GM18511 (cell line): ENCODE measurements around the gene SEPTIN12.
"Not testable (repeated sequence)": the region's sequence is repeated elsewhere in the genome, so short reads cannot be mapped to it uniquely, and the experiment has no call there.

Experiments
- ATAC-seq: cut with Tn5 transposase; IDR thresholded peaks from one replicate; pipeline ENCODE4 v1.9.1; 2021; ENCODE audit warnings: mild to moderate bottlenecking, moderate library complexity; ENCODE audit not compliant: unreplicated experiment

The SEPTIN12 gene

DNA sequence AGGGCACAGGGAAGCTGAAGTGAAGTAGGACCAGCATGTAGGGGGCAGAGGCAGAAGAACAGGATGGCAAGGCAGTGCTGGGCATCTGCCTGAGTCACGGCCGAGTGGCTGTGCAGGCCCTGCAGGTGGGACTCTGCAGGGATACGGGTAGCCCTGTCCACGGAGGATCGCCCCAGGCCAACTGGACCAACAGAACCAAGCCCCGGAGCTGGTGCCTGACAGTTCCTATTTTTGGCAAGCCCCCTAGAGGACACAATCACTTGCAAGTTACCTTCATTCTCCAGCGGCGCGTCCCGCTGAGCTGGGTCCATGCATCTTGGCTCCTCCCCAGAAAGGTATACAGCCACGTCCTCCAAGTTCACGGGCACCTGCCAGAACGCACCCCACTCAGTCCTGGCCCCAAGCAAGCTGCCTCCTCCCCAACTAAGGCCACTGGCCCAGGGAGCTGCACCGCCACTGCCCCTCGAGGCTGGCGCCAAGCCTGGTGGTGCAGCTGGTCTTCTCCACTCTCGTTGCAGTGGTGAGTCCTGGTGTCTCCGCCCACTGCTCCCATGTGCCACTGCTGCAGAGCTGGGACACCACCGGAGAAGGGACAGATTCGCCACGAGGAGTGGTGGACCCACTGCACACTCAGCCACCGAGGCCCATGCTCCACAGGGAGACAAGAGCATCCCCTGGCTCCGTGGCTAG lies 27.8 kb downstream of the SEPTIN12 start:
- no peak for ATAC-seq

DNA sequence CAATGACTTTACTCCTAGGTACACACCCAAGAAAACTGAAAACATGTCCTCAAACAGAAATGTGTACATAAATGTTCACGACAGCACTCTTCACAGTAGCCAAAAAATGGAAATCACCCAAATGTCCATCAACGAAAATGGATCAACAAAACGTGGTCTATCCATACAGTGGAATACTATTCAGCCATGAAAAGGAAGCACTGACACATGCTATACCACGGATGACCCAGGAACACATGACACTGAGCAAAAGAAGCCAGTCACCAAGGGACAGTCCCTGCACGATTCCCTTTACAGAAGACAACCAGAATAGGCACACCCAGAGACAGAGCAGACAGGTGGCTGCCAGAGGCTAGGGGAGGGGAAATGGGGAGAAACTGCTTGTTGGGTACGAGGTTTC lies 32.5 kb downstream of the SEPTIN12 start:
- no peak for ATAC-seq

DNA sequence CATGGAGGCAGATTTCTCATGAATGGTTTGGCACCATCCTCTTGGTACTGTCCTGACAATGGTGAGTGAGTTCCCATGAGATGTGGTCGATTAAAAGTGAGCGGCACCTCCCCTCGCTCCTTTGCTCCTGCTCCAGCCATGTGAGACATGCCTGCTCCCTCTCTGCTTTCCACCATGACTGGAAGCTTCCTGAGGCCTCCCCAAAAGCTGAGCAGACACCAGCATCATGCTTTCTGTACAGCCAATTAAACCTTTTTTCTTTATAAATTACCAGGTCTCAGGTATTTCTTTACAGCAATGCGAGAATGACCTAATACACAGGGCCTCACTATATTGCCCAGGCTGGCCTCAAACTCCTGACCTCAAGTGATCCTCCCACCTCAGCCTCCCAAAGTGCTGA lies 33.3 kb downstream of the SEPTIN12 start:
- no peak for ATAC-seq

DNA sequence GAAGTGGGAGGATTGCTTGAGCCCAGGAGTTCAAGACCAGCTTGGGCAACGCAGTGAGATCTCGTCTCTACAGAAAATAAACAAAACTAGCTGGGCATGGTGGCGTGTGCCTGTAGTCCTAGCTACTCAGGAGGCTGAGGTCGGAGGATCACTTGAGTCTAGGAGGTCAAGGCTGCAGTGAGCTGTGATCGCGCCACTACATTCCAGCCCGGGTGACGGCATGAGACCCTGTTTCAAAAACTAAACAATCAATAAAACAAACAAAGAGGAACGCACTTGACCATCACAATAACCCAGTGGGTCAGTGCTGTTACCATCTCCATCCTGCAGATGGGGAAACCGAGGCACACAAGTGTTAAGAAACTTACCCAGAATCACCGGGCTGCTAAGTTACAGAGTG lies 34.9 kb downstream of the SEPTIN12 start:
- no peak for ATAC-seq

DNA sequence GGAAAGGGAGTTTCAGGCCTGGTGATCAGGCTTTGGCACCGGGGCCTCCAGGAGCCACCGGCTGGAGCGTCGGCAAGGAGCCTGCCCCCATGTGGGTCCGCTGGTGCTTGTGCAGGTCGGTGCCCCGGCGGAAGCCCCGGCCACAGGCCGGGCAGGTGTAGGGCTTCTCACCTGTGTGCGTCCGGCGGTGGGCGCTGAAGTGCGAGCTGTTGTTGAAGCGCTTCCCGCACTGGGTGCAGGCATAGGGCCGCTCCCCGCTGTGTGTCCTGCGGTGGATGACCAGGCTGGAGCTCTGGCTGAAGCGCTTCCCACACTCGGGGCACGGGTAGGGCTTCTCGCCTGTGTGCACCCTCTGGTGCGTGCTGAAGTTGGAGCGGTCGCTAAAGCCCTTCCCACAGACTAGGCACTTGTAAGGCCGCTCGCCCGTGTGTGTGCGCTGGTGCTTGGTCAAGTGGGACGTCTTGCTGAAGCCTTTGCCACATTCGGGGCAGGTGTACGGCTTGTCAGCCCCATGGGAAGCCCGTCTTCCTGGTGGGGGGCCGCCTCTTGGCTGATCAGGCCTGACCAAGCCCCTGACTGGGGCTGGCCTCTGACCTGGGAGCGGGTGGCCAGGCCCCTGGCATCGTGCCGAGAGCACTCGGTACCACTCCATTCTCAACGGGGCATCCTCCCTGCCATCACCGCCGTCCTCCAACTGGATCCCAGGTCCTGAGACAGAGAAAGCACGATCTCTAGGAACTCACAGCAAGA lies 35.6 kb downstream of the SEPTIN12 start:
- ATAC-seq, result no peak

DNA sequence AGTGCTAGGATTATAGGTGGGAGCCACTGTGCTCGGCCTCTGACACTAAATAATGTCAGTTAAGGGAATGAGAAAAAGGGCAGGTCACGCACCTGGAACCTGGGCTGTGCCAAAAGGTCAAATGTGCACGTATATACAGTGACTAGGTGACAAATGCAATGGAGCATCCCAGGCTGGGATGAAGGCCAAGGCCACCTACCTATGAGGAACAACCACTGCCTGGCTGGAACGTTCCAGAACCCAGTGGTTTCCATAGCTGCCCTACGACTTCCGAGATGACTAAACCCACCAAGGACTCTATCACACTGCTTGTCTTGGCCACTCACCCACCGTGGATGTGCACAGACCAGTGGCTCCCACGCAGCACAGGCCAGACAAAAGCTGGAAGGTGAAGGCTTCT lies 37.2 kb downstream of the SEPTIN12 start:
- no peak for ATAC-seq

DNA sequence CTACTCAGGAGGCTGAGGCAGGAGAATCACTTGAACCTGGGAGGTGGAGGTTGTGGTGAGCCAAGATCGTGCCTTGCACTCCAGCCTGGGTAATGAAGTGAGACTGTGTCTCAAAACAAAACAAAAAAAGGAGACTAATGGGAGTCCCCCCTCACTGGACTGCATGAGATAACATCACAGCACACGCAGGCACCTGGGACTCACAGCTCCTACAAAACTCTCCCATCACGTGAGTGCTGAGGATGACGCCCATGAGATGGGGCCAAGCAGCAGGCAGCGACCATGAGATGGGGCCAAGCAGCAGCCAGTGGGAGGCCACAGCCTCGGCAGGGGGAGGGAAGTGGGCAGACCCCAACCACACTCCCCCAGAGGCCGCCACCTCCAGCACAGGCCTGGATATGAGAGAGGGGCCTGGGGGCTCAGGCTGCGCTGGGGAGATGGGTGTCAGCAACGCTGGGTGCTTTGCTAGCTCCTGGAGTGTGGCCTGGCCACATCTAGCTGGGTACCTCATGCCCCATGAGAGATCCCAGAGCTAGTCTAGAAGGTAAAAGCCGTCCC lies 38.4 kb downstream of the SEPTIN12 start:
- ATAC-seq, result no peak

DNA sequence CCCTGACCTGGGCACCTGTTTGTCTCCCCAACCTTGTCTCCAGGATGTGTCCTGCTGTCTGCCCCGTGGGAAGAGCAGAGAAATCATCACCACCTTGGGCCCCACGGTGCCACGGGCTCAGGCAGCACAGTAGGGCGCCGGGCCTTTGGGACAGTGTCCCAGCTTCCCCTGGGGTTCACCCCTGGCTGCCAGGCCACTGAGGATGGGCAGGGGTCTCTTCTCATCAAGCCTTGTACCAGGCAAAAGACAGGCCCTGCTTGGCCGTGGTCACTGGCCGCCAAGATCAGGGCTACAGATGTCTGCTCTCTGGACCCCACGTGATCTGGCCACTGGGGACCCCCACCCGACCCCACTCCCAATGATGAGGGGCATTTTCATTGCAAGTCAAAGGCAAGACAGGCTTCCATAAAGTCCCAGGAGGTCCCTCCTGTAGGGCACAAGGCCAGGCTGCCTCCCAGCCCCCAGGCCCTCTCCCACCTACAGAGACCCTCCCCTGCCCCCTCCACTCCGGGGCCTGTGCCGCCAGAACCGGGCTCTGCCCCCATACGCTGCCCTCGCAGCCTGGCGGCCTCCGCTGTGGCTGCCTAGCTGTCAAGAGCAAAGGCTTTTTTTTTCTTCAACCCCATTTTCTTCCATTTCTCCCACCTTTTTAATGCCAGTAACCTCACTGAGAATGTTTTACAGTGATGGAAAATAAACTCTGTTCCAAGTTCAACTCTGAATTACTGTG lies 39.3 kb downstream of the SEPTIN12 start:
- ATAC-seq, result no peak

DNA sequence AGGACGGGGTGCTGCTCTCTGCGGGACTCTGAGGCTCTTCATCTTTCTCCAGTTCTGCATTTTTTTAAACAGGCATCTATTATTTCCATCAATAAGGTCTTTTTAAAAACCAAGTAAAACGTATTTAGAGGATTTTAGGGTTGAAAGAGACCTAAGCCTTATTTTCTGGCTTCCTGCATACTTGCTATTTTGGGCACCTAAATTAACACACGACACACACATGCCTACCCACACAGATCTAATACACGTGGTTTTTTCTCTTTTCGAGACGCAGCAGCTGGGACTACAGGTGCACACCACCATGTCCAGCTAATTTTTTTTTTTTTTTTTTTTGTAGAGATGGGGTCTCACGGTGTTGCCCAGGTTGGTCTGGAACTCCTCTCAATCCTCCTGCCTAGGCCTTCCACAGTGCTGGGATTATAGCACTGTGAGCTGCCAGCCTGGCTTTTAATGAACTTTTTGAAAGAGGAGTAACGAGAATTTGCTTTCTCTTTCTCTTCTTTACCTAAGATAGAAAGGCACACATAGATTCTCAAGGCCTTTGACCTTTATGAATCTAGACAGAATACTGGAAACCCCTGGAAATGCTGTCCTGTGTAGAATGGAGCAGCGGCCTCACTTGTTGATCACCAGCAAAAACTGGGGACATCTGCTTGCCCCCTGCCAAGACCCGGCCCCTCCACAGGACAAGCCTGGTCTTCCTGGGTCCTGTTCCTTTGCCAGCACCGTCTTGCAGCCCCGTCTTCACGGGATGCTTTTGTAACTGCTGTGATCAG lies 40.1 kb downstream of the SEPTIN12 start:
- no peak for ATAC-seq

DNA sequence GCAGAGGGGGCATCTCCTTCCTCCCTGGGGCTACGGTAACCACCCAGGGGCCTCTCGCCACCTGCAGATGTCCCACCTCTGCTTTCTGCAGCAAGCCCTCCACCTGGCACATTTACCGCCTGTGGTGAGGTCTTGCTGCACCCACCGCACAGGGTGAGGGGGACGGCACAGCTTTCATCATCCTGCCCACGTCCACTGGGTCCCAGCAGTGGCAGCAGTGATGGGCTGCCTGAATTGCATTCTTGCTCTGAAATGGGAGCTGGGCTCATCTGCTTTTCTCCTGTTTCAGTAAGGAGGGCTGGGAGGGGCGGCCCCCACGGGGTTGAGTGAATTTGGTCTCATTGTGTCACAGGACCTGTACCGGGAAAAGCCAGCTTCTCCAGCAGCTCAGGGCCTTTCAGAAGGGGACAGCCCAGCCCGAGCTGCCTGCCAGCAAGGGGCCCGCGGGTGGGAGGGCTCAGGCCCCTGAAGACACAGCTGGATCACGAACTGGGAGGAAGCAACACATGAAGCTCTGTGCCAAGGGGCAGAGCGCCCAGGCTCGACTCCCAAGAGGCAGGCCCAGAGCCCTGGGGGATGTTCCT lies 41.1 kb downstream of the SEPTIN12 start:
- ATAC-seq, result no peak

DNA sequence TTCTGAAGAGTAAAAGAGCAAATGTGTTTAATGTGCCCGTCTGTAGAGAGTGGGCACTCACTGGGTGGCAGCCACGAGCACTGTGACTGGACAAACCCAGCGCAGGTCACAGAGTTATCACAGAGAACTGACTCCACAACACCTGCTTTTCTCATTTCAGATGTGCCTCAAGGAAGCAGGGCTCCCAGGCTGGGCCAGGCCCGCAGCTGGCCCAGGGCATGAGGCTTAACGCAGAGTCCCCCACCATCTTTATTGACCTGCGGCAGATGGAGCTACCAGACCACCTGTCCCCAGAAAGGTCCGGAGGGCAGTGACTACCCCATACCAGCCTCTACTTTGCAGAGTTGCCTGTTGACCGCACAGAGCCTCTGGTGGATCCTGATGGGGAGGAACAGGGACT lies 41.9 kb downstream of the SEPTIN12 start:
- ATAC-seq, result no peak

DNA sequence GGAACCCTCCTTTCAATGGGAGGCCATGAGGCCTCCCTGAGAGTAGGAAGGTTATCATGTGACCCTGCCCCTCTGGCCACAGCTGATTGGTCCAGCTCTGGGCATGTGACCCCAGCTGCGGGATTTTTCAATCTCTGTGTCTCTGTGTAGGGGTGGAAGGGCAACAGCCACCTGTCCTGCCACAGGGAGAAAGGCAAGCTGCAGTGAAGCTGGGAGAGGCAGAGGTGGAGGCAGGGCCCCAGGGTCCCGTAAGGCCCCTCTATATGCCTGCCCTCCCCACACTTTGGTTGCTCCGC lies 42.9 kb downstream of the SEPTIN12 start:
- ATAC-seq, result no peak

DNA sequence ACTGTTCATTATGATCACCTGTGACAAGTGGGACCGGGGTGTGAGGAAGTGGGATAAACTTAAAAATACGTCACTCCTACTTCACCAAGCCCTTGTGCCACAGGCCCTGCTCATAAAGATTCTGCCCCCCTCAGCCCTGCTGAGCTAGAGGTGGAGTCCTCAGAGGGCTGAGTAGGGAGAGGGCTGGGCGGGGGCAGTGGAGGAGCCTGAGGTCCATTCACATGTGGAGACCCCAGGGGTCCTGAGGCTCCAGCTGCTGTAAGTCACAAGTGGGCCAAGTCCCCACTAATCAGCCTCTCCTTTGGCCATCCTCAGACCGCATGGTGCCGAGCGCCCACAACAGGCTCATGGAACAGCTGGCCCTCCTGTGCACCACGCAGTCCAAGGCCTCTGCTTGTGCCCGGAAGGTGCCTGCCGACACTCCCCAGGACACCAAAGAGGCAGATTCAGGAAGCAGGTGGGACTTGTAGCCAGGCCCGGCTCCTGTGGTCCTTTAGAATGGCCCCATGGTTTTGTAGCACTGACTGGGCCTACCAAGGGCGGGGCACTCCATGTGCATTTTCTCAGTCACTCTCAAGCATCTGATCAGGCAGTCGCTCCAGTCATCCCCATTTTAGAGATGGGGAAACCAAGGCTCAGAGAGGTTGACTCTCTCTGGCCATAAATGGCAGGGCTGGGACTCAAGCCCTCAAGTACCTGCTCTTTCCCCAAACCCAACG lies 43.4 kb downstream of the SEPTIN12 start:
- ATAC-seq, result no peak

DNA sequence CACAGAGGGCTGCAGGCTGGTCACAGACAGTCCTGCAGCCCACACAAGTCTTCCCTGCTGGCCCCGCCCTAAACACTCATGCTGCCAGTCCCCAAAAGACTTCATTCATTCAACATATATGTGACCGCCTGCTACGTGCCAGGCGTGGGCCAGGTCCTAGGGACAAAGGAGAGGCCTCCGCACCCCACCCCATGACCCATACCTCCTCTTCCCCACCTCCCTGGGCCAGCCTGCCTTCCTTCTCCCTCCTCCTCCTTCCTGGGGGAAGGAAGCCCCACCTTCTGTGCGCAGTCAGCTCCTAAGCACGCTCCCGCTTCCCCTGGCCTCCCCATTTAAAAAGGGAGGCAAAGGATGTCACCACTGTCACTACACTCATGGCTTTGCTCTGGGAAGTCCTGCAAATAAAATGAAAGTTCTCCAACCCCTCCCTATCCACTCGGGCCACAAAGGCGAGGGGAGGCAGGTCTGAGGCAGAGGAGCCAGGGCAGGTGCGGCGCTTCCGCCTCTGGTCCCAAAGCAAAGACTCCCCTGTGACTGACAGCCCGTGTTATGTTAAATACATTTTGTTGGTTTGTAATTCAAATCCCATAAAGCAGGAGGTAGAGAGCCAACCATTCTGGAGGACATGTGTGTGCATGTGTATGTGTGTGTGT lies 44.8 kb downstream of the SEPTIN12 start:
- no peak for ATAC-seq

DNA sequence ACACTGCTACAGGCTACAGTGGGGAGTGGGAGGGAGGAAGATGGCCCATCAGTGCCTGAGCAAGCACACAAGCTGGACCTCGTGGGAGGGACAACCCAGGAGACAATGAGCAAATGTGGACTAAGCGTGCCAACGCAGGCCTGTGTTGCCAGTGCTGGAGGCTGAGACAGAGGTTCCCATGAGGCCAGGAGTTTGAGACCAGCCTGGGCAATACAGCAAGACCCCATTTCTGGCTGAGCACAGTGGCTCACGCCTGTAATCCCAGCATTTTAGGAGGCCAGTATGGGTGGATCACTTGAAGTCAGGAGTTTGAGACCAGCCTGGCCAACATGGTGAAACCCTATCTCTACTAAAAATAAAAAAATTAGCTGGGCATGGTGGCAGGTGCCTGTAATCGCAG lies 49.8 kb downstream of the SEPTIN12 start:
- ATAC-seq, result not testable (repeated sequence)

DNA sequence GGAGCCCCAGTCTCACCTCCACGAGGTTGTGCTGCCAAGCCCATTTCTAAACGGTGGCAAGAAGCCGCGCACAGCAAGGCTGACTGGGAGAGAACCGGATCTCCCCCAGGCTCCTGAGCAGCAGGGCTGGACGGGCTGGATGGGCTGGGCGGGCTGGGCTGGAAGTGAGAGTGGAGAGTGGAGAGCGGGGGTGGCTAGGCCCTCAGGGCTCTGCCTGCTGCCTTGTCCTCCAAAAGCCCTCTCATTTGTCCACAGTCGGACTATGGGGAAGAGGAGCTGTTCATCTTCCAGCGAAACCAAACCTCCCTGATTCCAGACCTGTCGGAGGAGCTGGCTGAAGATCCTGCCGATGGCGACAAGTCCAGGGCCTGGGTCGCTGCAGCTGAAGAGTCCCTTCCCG lies 50.6 kb downstream of the SEPTIN12 start:
- ATAC-seq, result no peak

DNA sequence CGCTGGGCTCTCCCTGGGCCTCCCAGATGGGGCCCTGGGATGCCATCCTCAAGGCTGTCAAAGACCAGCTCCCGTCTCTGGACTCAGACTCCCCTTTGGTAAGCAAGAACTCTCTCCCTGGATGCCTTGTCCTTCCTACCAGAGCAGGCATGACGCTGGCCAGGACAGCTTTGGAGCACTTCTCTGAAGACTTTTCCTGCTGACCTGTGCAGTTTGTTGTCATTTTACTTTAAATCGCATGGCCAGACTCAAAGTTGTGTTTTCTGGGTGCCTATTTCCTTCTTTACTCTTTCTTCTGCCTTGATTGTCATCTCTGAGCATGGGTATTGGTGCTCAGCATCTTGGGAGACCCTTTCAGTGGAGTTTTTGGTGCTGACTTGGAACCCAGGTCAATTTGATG lies 51.6 kb downstream of the SEPTIN12 start:
- ATAC-seq, result no peak

DNA sequence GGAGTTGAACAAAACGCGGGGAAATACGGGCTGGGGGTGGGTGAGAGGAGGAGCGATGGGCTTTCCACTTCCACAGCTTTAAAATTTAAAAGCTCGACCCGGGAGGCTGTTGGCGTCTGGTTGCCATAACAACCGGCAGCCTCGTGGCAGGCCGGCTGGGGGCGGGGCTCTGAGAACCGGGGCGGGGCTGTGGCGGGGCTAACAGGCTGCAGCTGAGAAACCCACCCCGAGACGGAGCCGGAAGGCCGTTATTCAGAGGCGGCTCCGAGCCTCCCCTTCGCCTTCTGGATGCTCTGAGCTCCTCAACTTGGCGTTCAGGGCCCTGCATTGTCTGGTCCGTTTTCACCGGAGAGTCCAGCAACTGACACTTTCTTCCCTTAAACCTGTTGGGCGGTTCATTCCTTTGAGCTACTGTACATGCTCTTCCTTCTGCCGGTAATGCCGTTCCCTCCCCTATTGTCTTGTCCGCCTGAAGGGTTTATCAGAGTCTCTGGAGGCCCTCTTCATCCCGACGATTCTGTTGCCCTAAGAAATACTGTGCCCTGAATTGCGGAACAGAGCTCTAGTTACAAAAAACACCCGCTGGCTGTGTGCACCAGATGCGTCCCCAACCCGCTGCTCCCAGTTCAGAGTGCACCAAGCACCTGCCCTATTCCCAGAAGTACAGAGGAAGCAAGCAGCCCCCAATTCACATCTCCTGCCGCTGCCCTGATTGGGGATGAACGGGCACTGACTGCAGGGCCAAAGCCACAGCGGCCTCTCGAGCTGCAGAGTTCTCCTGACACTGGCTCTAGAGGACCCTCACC lies 53.2 kb downstream of the SEPTIN12 start:
- ATAC-seq, result peak; percentile 75
